OCI-LY1 (cell line): ENCODE measurements around the gene TAX1BP1.
A peak's percentile ranks its signal among the peaks of the same experiment; 100 is the strongest.

Source experiments
- H2AFZ ChIP-seq: fragments of 200-600 bp; sonication (generic), shearing (Covaris generic); 2 replicates; pipeline ENCODE4 v1.6.0; 2014; ENCODE audit warnings: antibody characterized with exemption, mild to moderate bottlenecking, low read length
- H3F3A ChIP-seq: fragments of 200-600 bp; sonication (generic), shearing (Covaris generic); 2 replicates; pipeline ENCODE4 v1.6.0; 2014; ENCODE audit warnings: mild to moderate bottlenecking, antibody characterized with exemption, low read length, moderate library complexity; ENCODE audit not compliant: insufficient read depth
- H3K27ac ChIP-seq: fragments of 200-600 bp; sonication (generic); 2 replicates; pipeline ENCODE4 v1.5.1; 2014; ENCODE audit warnings: low read length, mixed run types, mild to moderate bottlenecking, low read depth; ENCODE audit not compliant: poor library complexity, severe bottlenecking
- H3K27me3 ChIP-seq: fragments of 200-600 bp; sonication (generic); 2 replicates; pipeline ENCODE4 v1.6.0; 2014; ENCODE audit warnings: antibody characterized with exemption, mild to moderate bottlenecking, low read length, moderate library complexity; ENCODE audit not compliant: insufficient read depth
- H3K36me3 ChIP-seq: fragments of 200-600 bp; sonication (generic); 2 replicates; pipeline ENCODE4 v1.6.1; 2014; ENCODE audit warnings: mild to moderate bottlenecking, antibody characterized with exemption, low read length, moderate library complexity, mixed read lengths; ENCODE audit not compliant: insufficient read depth
- H3K4me1 ChIP-seq: fragments of 200-600 bp; sonication (generic); 2 replicates; pipeline ENCODE4 v1.5.1; 2014; ENCODE audit warnings: mild to moderate bottlenecking, low read length, moderate library complexity; ENCODE audit not compliant: insufficient read depth, severe bottlenecking
- H3K4me2 ChIP-seq: fragments of 200-600 bp; sonication (generic), shearing (Covaris generic); 2 replicates; pipeline ENCODE4 v1.6.1; 2014; ENCODE audit warnings: low read length
- H3K4me3 ChIP-seq: fragments of 200-600 bp; sonication (generic); 2 replicates; pipeline ENCODE4 v1.5.1; 2014; ENCODE audit warnings: low read length, low read depth, mild to moderate bottlenecking, mixed read lengths; ENCODE audit not compliant: poor library complexity, severe bottlenecking
- H3K79me2 ChIP-seq: fragments of 200-600 bp; shearing (Covaris generic); 2 replicates; pipeline ENCODE4 v1.6.1; 2016; ENCODE audit warnings: mixed run types, low read length, mixed read lengths; ENCODE audit not compliant: insufficient read depth
- H3K9ac ChIP-seq: fragments of 200-600 bp; sonication (generic), shearing (Covaris generic); 2 replicates; pipeline ENCODE4 v1.6.1; 2014; ENCODE audit warnings: mild to moderate bottlenecking, low read length, mixed read lengths
- H3K9me2 ChIP-seq: fragments of 200-600 bp; sonication (generic), shearing (Covaris generic); 2 replicates; pipeline ENCODE4 v1.6.1; 2014; ENCODE audit warnings: low read depth, mild to moderate bottlenecking, low read length, mixed read lengths
- H3K9me3 ChIP-seq: fragments of 200-600 bp; shearing (Covaris generic); 2 replicates; pipeline ENCODE4 v1.6.1; 2014; ENCODE audit warnings: low read length, mixed read lengths
- H4K20me1 ChIP-seq: fragments of 200-600 bp; sonication (generic), shearing (Covaris generic); 2 replicates; pipeline ENCODE4 v1.6.0; 2016; ENCODE audit warnings: mild to moderate bottlenecking, low read length; ENCODE audit not compliant: insufficient read depth
- CTCF ChIP-seq: fragments of 200-600 bp; sonication (generic), shearing (Covaris generic); IDR thresholded peaks from 2 replicates; pipeline ENCODE4 v1.5.1; 2017; ENCODE audit warnings: mild to moderate bottlenecking, antibody characterized with exemption, low read length, moderate library complexity, mixed read lengths
- EZH2 ChIP-seq: fragments of 200-600 bp; sonication (generic), shearing (Covaris generic); IDR thresholded peaks from 2 replicates; pipeline ENCODE4 v1.8.0; 2017; ENCODE audit warnings: borderline replicate concordance, mixed run types, mild to moderate bottlenecking, antibody characterized with exemption, low read length, moderate library complexity, mixed read lengths

Gene TAX1BP1

GRCh38 chr7:27712217-27712616, 27.7 kb upstream of the TAX1BP1 start:
- Histone ChIP-seq H3K4me2 (no peak overlapping the region), H3K79me2 (no peaks in the 10 kb centered on the region), H3K4me3 (no peak overlapping the region), H3K9me2 (no peaks in the 10 kb centered on the region), H3K36me3 (no peaks in the 10 kb centered on the region), H3K9me3 (peaks cover 6% of the 10 kb centered on the region; the same call in 1 of the 2 replicates), H3K27me3 (no peaks in the 10 kb centered on the region), H3F3A (no peaks in the 10 kb centered on the region), H3K4me1 (peaks cover 3% of the 10 kb centered on the region), H4K20me1 (no peaks in the 10 kb centered on the region), H3K9ac (no peak overlapping the region), H3K27ac (no peak overlapping the region), H2AFZ (no peak overlapping the region)
- no peak for TF ChIP-seq EZH2
- no peak for TF ChIP-seq CTCF

GRCh38 chr7:27714831-27715444, 25.0 kb upstream of the TAX1BP1 start:
- no peak overlapping the region for H2AFZ ChIP-seq
- H3K27ac ChIP-seq: no peak overlapping the region
- no peak overlapping the region for H3K4me3 ChIP-seq
- no peaks in the 10 kb centered on the region for H3K27me3 ChIP-seq
- TF ChIP-seq CTCF (no peak), EZH2 (no peak)
- H3K9me3 ChIP-seq: no peaks in the 10 kb centered on the region
- H3K36me3 ChIP-seq: no peaks in the 10 kb centered on the region
- no peaks in the 10 kb centered on the region for H3K9me2 ChIP-seq
- H3K9ac ChIP-seq: no peak overlapping the region
- no peak overlapping the region for H3K4me2 ChIP-seq
- no peaks in the 10 kb centered on the region for H3K79me2 ChIP-seq
- H3K4me1 ChIP-seq: peaks cover 3% of the 10 kb centered on the region
- H3F3A ChIP-seq: no peaks in the 10 kb centered on the region
- no peaks in the 10 kb centered on the region for H4K20me1 ChIP-seq

GRCh38 chr7:27723085-27723484, 16.9 kb upstream of the TAX1BP1 start:
- Histone ChIP-seq H3K36me3 (no peaks in the 10 kb centered on the region), H3F3A (no peaks in the 10 kb centered on the region)
- TF ChIP-seq EZH2: no peak
- TF ChIP-seq CTCF: peak; percentile 22; the same call in 1 of the 2 replicates

More at GRCh38 chr7:27723085-27723484, 16.9 kb upstream of the TAX1BP1 start:
- H4K20me1 ChIP-seq: no peaks in the 10 kb centered on the region
- H3K4me1 ChIP-seq: peaks cover 4% of the 10 kb centered on the region
- no peaks in the 10 kb centered on the region for H3K9me2 ChIP-seq
- no peak overlapping the region for H3K4me2 ChIP-seq
- no peaks in the 10 kb centered on the region for H3K79me2 ChIP-seq
- H3K9me3 ChIP-seq: no peaks in the 10 kb centered on the region
- no peak overlapping the region for H2AFZ ChIP-seq
- no peak overlapping the region for H3K4me3 ChIP-seq
- H3K27ac ChIP-seq: no peak overlapping the region
- no peaks in the 10 kb centered on the region for H3K27me3 ChIP-seq
- no peak overlapping the region for H3K9ac ChIP-seq
